Testis (tissue), 2 donors: ENCODE measurements around the gene MAP3K15.

Source experiments
- POLR2A ChIP-seq: fragments of 450-650 bp; IDR thresholded peaks from one replicate; pipeline ENCODE4 v1.6.1; 2017; ENCODE audit warnings: antibody characterized with exemption, mild to moderate bottlenecking, moderate library complexity
- TF ChIP-seq, protein P1 (sequence below), 3 experiments: fragments of 450-650 bp in 2 of 3; fragments of 200-600 bp in 1 of 3; sonication (generic) in 1 of 3; IDR thresholded peaks; one replicate each; pipeline ENCODE4 v1.5.1; 2016 to 2019; ENCODE audit warnings: antibody characterized with exemption in 3 of 3, mild to moderate bottlenecking in 2 of 3, moderate library complexity in 1 of 3

DNA sequence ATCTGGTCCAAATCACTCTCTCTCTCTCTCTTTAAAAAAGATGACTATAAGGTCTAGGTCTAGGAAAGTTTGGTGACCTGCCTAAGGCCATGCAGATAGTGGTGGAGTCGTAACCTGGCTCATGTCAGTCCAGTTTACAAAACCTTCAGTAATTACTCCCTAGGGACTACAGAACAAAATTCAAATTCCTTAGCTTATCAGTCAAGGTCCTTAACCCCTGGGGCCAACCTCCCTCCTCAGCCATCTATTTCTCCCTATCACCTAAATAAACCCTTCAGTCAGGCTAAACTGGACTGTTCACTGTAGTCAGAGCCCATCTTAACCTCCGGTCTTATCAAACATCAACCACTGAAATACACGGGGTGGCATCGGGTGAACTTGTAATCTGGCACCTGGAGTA lies 68.9 kb downstream of the MAP3K15 start:
- TF ChIP-seq, protein P1, sequence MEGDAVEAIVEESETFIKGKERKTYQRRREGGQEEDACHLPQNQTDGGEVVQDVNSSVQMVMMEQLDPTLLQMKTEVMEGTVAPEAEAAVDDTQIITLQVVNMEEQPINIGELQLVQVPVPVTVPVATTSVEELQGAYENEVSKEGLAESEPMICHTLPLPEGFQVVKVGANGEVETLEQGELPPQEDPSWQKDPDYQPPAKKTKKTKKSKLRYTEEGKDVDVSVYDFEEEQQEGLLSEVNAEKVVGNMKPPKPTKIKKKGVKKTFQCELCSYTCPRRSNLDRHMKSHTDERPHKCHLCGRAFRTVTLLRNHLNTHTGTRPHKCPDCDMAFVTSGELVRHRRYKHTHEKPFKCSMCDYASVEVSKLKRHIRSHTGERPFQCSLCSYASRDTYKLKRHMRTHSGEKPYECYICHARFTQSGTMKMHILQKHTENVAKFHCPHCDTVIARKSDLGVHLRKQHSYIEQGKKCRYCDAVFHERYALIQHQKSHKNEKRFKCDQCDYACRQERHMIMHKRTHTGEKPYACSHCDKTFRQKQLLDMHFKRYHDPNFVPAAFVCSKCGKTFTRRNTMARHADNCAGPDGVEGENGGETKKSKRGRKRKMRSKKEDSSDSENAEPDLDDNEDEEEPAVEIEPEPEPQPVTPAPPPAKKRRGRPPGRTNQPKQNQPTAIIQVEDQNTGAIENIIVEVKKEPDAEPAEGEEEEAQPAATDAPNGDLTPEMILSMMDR (IDR thresholded peaks at IDR 0.05): no peak
- TF ChIP-seq POLR2A: no peak
